ENCODE data around the gene WNK2.

DNA sequence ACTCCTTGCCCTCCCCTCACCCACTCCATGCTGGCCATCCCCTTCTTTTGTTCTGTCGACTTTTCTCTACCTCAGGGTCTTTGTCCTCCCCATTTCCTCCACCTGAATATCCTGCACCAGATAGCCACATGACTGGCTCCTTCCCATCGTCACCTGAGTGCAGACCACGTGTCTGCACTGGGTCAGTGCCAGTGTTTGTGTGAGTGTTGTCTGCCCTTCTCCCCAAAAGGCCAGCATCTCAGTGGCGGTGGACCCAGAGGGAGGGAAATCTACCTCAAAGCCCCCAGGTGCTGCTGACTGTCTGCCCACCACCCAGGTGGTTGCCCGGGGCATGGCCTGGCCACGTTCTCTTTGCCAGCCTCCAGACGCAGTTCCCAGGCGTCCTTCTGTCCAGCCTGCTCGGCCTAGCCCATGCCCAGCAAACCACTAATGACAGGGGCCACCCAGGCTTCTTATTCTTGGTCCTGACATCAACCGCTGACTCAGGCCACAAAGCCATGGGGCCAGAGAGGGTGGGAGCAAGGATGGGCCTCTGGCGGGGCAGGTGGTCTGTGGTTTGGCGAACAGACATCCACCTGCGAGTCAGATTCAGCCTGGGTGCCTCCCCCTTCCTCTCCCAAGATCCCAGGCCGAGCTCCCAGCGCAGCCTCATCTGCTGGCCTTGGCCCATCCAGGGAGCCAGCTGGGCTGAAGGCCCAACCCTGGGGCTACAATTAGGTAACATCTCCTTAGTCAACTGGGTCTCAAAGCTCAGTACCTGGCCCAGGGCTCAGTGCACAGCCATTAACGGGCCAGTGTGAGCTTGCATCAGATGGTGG lies 44.4 kb upstream of the WNK2 start:
- TF ChIP-seq, protein P1, sequence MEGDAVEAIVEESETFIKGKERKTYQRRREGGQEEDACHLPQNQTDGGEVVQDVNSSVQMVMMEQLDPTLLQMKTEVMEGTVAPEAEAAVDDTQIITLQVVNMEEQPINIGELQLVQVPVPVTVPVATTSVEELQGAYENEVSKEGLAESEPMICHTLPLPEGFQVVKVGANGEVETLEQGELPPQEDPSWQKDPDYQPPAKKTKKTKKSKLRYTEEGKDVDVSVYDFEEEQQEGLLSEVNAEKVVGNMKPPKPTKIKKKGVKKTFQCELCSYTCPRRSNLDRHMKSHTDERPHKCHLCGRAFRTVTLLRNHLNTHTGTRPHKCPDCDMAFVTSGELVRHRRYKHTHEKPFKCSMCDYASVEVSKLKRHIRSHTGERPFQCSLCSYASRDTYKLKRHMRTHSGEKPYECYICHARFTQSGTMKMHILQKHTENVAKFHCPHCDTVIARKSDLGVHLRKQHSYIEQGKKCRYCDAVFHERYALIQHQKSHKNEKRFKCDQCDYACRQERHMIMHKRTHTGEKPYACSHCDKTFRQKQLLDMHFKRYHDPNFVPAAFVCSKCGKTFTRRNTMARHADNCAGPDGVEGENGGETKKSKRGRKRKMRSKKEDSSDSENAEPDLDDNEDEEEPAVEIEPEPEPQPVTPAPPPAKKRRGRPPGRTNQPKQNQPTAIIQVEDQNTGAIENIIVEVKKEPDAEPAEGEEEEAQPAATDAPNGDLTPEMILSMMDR (IDR thresholded peaks at IDR 0.05; ENCODE audit: insufficient read depth, low read depth, low read length): no peak
- TF ChIP-seq EZH2 (IDR thresholded peaks at IDR 0.05; ENCODE audit: insufficient read depth, low read length): no peak
